Esophagus squamous epithelium (tissue), 5 donors: ENCODE results near the gene TTLL3. TPM values are rescaled to one million over a fixed set of nuclear protein-coding genes. Genes with fewer than 3 reads are reported as not detected.
"Not testable (repeated sequence)": the region's sequence is repeated elsewhere in the genome, so short reads cannot be mapped to it uniquely, and the experiment has no call there.

Experiments
- DNase-seq: peaks from one replicate; lab custom pipeline; 2025; lab: John Stamatoyannopoulos, UW
- H3K27ac ChIP-seq, 4 donors: fragments of 200-600 bp; sonication (generic); one replicate each; pipeline ENCODE4 v1.5.1; 2016 to 2019; ENCODE audit warnings: mild to moderate bottlenecking in 1 of 4
- H3K27me3 ChIP-seq, 4 donors: fragments of 200-600 bp; sonication (generic); 1 replicate in 3 of 4; 2 replicates in 1 of 4; pipeline versions ENCODE4 v1.5.1 to v1.6.0; 2017 to 2021; ENCODE audit warnings: antibody characterized with exemption in 1 of 4
- H3K36me3 ChIP-seq, 3 donors: fragments of 200-600 bp; sonication (generic); one replicate each; pipeline ENCODE4 v1.5.1; 2016 to 2019
- H3K4me1 ChIP-seq, 3 donors: fragments of 200-600 bp; sonication (generic); one replicate each; pipeline ENCODE4 v1.5.1; 2017 to 2019
- H3K4me3 ChIP-seq, 4 donors: fragments of 200-600 bp; sonication (generic); 1 replicate in 3 of 4; 2 replicates in 1 of 4; pipeline ENCODE4 v1.5.1; 2016 to 2019; ENCODE audit warnings: mild to moderate bottlenecking in 2 of 4, moderate library complexity in 1 of 4
- H3K9me3 ChIP-seq, 3 donors: fragments of 200-600 bp; sonication (generic); one replicate each; pipeline ENCODE4 v1.5.1; 2016 to 2019
- POLR2A ChIP-seq, 4 donors: fragments of 450-650 bp; IDR thresholded peaks; one replicate each; pipeline ENCODE4 v1.6.1; 2017; ENCODE audit warnings: antibody characterized with exemption in 4 of 4, mild to moderate bottlenecking in 4 of 4, moderate library complexity in 3 of 4
- WGBS, 2 donors: methylation state at CpG; one replicate each; pipeline ENCODE4 v1.1.5; 2018; 5-methylcytosine and 5-hydroxymethylcytosine counted together
- intact Hi-C: fragments of 100-400 bp; cut with DNase I; formaldehyde crosslinking; loops from one replicate; pipeline ENCODE4 v1.15.0; 2022
- total RNA-seq, 4 donors: library from RNA; depleted of rRNA; stranded (reverse); fragments of >200 nt; gene quantifications; one replicate each; pipeline ENCODE4 v1.1.0, GENCODE V29; 2016
- TF ChIP-seq, protein P1 (sequence below), 6 experiments: fragments of 450-650 bp in 4 of 6; fragments of 200-600 bp in 2 of 6; sonication (generic) in 2 of 6; IDR thresholded peaks; one replicate each; pipeline ENCODE4 v1.5.1; 2016 to 2019; ENCODE audit warnings: antibody characterized with exemption in 6 of 6, mild to moderate bottlenecking in 4 of 6, moderate library complexity in 4 of 6
- donor health status: DM: yes; HTN: yes; CAD: no.

Gene TTLL3
- total RNA-seq, 4 donors from 2014 or later: 7.6 to 29.2 (median 10.2) TPM

GRCh38 chr3:9846231-9846630, 36.2 kb downstream of the TTLL3 start:
- Histone ChIP-seq H3K4me3 (no peak overlapping the region), H3K27me3 (no peaks in the 10 kb centered on the region), H3K4me1 (peaks cover 0 to 27% (median 15%) of the 10 kb centered on the region in 3 donors), H3K36me3 (peaks cover 0 to 11% (median 0%) of the 10 kb centered on the region in 3 donors), H3K27ac (no peak overlapping the region), H3K9me3 (no peaks in the 10 kb centered on the region)
- 60 to 86% methylated on average over 2 to 3 of the region's 6 CpGs for WGBS, 2 donors
- no peak for DNase-seq
- intact Hi-C loops: no loop called here
- TF ChIP-seq POLR2A (IDR thresholded peaks at IDR 0.05): no peak
- TF ChIP-seq, protein P1, sequence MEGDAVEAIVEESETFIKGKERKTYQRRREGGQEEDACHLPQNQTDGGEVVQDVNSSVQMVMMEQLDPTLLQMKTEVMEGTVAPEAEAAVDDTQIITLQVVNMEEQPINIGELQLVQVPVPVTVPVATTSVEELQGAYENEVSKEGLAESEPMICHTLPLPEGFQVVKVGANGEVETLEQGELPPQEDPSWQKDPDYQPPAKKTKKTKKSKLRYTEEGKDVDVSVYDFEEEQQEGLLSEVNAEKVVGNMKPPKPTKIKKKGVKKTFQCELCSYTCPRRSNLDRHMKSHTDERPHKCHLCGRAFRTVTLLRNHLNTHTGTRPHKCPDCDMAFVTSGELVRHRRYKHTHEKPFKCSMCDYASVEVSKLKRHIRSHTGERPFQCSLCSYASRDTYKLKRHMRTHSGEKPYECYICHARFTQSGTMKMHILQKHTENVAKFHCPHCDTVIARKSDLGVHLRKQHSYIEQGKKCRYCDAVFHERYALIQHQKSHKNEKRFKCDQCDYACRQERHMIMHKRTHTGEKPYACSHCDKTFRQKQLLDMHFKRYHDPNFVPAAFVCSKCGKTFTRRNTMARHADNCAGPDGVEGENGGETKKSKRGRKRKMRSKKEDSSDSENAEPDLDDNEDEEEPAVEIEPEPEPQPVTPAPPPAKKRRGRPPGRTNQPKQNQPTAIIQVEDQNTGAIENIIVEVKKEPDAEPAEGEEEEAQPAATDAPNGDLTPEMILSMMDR (IDR thresholded peaks at IDR 0.05): no peak

GRCh38 chr3:9846931-9847488, 36.9 kb downstream of the TTLL3 start:
- H3K4me1 ChIP-seq: peaks cover 0 to 34% (median 15%) of the 10 kb centered on the region in 3 donors

GRCh38 chr3:9847870-9848269, 37.8 kb downstream of the TTLL3 start:
- H3K27ac ChIP-seq, H3K9me3 ChIP-seq, H3K27me3 ChIP-seq, H3K4me3 ChIP-seq, intact Hi-C loops, H3K36me3 ChIP-seq, DNase-seq: not testable (repeated sequence)
- peaks cover 0 to 32% (median 9%) of the 10 kb centered on the region in 3 donors for H3K4me1 ChIP-seq
- WGBS, 2 donors: 46 to 52% methylated on average over 7 to 8 of the region's 9 CpGs

More at GRCh38 chr3:9846931-9847488, 36.9 kb downstream of the TTLL3 start:
- Histone ChIP-seq H3K27me3 (no peaks in the 10 kb centered on the region), H3K36me3 (peaks cover 0 to 3% (median 0%) of the 10 kb centered on the region in 3 donors), H3K9me3 (no peaks in the 10 kb centered on the region), H3K4me3 (no peak overlapping the region), H3K27ac (no peak overlapping the region)
- DNase-seq: no peak
- intact Hi-C loops: no loop called here
- 90% methylated on average over 3 of the region's 6 CpGs; no CpG with 5 or more reads in 1 of the 2 donors for WGBS, 2 donors
- no peak for TF ChIP-seq POLR2A (IDR thresholded peaks at IDR 0.05)
- TF ChIP-seq, protein P1 (IDR thresholded peaks at IDR 0.05): no peak

GRCh38 chr3:9848860-9849259, 38.8 kb downstream of the TTLL3 start:
- intact Hi-C loops, H3K27me3 ChIP-seq, DNase-seq, H3K4me3 ChIP-seq, H3K27ac ChIP-seq, H3K36me3 ChIP-seq, H3K9me3 ChIP-seq: not testable (repeated sequence)
- TF ChIP-seq, protein P1 (IDR thresholded peaks at IDR 0.05): peak in 5 of 6 experiments; percentile 37 to 64 (median 42)
- WGBS, 2 donors: 35 to 36% methylated on average over 4 of the region's 4 CpGs
- peaks cover 0 to 26% (median 6%) of the 10 kb centered on the region in 3 donors for H3K4me1 ChIP-seq

DNA sequence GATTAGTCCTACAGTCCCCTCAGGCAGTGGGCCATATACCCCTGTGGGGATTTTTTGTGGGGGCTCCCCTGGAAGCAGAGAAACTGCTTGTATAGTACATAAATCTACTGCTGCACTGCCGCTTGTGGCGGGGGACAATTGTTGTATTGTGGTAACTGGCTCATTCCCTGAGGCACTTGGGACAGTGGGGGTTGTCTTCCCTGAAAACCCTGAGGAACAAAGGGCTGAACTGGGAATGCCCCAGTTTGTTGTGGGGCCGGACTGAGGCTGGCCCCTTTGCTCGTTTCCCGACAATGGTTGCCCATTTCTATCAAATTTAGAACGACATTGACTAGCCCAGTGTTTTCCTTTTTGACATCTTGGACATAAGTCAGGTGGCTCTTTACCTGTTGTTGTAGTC, 41.3 kb downstream of the TTLL3 start:
- WGBS, 2 donors: 77 to 83% methylated on average over 4 to 6 of the region's 6 CpGs
- H3K4me1 ChIP-seq: peaks cover 0 to 13% (median 0%) of the 10 kb centered on the region in 3 donors
- H3K27me3 ChIP-seq, intact Hi-C loops, DNase-seq, H3K36me3 ChIP-seq, H3K9me3 ChIP-seq, H3K27ac ChIP-seq, H3K4me3 ChIP-seq: not testable (repeated sequence)

- intact Hi-C loops, H3K4me3 ChIP-seq, DNase-seq, H3K27ac ChIP-seq, H3K27me3 ChIP-seq, H3K36me3 ChIP-seq, H3K9me3 ChIP-seq: not testable (repeated sequence)
- H3K4me1 ChIP-seq: peaks cover 0 to 13% (median 0%) of the 10 kb centered on the region in 3 donors
- 33 to 48% methylated on average over 6 of the region's 6 CpGs for WGBS, 2 donors
These were observed 41.9 kb downstream of the TTLL3 start for GRCh38 chr3:9851926-9852325.
